ENCODE measurements around the gene FGF6. TPM values are rescaled to one million over a fixed set of nuclear protein-coding genes. Genes with fewer than 3 reads are reported as not detected.

FGF6 gene
- total and polyA plus RNA-seq, 4 donors = not detected

DNA sequence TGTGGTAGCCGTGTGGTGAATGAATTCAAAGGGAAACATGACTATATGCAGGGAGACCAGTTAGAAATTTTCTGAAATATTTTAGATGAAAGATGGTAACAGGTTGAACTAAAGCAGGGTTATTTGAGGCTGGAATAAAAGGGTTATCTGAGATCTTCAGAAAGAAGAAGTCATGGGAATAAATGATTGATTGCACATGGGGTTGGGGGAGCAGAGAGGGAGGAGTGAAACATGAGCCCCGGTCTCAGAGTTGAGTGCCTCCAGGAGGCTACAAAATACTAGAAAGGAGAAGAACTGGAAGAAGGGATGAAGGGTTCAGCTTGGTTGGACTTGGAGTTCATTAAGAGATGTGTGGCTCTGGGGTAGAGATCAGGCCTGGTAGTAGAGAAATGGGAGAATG, 49.8 kb downstream of the FGF6 start:
- Histone ChIP-seq H3K27me3 (ENCODE audit: control insufficient read depth in 4 of 4, insufficient read depth in 4 of 4, low read length in 3 of 4) (peaks cover 0 to 5% (median 2%) of the 10 kb centered on the region in 4 donors), H3K9ac (ENCODE audit: low read depth in 1 of 2, low read length in 2 of 2) (no peak overlapping the region), H3K4me1 (ENCODE audit: control insufficient read depth in 4 of 4, insufficient read depth in 4 of 4, low read length in 3 of 4) (no peaks in the 10 kb centered on the region), H3K36me3 (ENCODE audit: control insufficient read depth in 4 of 4, insufficient read depth in 3 of 4, low read depth in 1 of 4, low read length in 3 of 4) (no peaks in the 10 kb centered on the region), H3K4me3 (ENCODE audit: low read depth in 1 of 3, low read length in 3 of 3) (no peak overlapping the region), H3K27ac (ENCODE audit: low read depth in 1 of 2, low read length in 2 of 2) (no peak overlapping the region), H3K9me3 (ENCODE audit: control insufficient read depth in 4 of 4, low read length in 3 of 4) (no peaks in the 10 kb centered on the region)
- 82% methylated on average over 2 of the region's 2 CpGs for WGBS
- DNase-seq (ENCODE audit: low spot score) = no peak
- TF ChIP-seq, protein P1, sequence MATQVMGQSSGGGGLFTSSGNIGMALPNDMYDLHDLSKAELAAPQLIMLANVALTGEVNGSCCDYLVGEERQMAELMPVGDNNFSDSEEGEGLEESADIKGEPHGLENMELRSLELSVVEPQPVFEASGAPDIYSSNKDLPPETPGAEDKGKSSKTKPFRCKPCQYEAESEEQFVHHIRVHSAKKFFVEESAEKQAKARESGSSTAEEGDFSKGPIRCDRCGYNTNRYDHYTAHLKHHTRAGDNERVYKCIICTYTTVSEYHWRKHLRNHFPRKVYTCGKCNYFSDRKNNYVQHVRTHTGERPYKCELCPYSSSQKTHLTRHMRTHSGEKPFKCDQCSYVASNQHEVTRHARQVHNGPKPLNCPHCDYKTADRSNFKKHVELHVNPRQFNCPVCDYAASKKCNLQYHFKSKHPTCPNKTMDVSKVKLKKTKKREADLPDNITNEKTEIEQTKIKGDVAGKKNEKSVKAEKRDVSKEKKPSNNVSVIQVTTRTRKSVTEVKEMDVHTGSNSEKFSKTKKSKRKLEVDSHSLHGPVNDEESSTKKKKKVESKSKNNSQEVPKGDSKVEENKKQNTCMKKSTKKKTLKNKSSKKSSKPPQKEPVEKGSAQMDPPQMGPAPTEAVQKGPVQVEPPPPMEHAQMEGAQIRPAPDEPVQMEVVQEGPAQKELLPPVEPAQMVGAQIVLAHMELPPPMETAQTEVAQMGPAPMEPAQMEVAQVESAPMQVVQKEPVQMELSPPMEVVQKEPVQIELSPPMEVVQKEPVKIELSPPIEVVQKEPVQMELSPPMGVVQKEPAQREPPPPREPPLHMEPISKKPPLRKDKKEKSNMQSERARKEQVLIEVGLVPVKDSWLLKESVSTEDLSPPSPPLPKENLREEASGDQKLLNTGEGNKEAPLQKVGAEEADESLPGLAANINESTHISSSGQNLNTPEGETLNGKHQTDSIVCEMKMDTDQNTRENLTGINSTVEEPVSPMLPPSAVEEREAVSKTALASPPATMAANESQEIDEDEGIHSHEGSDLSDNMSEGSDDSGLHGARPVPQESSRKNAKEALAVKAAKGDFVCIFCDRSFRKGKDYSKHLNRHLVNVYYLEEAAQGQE (IDR thresholded peaks at IDR 0.05) = no peak
- TF ChIP-seq YY1 (IDR thresholded peaks at IDR 0.05) (no peak), SP1 (IDR thresholded peaks at IDR 0.05) (no peak), FOXA1 (IDR thresholded peaks at IDR 0.05) (no peak), FOXA2 (IDR thresholded peaks at IDR 0.05) (no peak)

DNA sequence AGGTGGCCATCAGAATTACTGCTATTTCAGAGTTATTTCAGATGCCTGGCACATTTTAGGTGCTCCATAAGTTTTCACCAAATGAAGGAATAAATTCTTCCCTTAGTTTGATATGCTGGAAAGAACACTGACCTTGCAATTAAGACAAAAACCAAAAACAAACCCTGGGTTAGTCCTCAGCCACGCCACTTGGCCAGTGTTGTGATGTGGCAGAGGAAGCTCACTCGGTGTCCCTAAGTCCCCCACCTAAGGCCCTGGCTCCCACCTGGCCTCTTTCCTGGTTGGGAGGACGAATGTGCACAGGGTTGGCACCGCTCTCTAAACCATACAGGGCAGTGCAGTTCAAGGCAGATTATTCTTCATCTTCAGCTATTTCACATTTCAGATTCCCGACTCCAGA, 52.4 kb downstream of the FGF6 start:
- Histone ChIP-seq H3K4me1 (ENCODE audit: control insufficient read depth in 4 of 4, insufficient read depth in 4 of 4, low read length in 3 of 4) (no peaks in the 10 kb centered on the region), H3K27me3 (ENCODE audit: control insufficient read depth in 4 of 4, insufficient read depth in 4 of 4, low read length in 3 of 4) (peaks cover 0 to 8% (median 2%) of the 10 kb centered on the region in 4 donors), H3K9ac (ENCODE audit: low read depth in 1 of 2, low read length in 2 of 2) (no peak overlapping the region), H3K36me3 (ENCODE audit: control insufficient read depth in 4 of 4, insufficient read depth in 3 of 4, low read depth in 1 of 4, low read length in 3 of 4) (no peaks in the 10 kb centered on the region), H3K27ac (ENCODE audit: low read depth in 1 of 2, low read length in 2 of 2) (no peak overlapping the region), H3K4me3 (ENCODE audit: low read depth in 1 of 3, low read length in 3 of 3) (no peak overlapping the region), H3K9me3 (ENCODE audit: control insufficient read depth in 4 of 4, low read length in 3 of 4) (no peaks in the 10 kb centered on the region)
- TF ChIP-seq FOXA1 (IDR thresholded peaks at IDR 0.05) (no peak), SP1 (IDR thresholded peaks at IDR 0.05) (no peak), NR2F2 (IDR thresholded peaks at IDR 0.05) (no peak), RAD21 (IDR thresholded peaks at IDR 0.05) (no peak), EGR1 (IDR thresholded peaks at IDR 0.05; ENCODE audit: low read depth in 2 of 2) (no peak), HNF4G (IDR thresholded peaks at IDR 0.05) (no peak), YY1 (IDR thresholded peaks at IDR 0.05) (no peak), FOXA2 (IDR thresholded peaks at IDR 0.05) (no peak)
- TF ChIP-seq, protein P2, sequence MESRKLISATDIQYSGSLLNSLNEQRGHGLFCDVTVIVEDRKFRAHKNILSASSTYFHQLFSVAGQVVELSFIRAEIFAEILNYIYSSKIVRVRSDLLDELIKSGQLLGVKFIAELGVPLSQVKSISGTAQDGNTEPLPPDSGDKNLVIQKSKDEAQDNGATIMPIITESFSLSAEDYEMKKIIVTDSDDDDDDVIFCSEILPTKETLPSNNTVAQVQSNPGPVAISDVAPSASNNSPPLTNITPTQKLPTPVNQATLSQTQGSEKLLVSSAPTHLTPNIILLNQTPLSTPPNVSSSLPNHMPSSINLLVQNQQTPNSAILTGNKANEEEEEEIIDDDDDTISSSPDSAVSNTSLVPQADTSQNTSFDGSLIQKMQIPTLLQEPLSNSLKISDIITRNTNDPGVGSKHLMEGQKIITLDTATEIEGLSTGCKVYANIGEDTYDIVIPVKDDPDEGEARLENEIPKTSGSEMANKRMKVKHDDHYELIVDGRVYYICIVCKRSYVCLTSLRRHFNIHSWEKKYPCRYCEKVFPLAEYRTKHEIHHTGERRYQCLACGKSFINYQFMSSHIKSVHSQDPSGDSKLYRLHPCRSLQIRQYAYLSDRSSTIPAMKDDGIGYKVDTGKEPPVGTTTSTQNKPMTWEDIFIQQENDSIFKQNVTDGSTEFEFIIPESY (IDR thresholded peaks at IDR 0.05) = no peak
- TF ChIP-seq, protein P1 (IDR thresholded peaks at IDR 0.05) = no peak
- DNase-seq (ENCODE audit: low spot score) = no peak
- 79% methylated on average over 5 of the region's 5 CpGs for WGBS

All from liver (tissue), 9 donors.